WTC11 (cell line): Measurements from ENCODE around the gene CHRM1. TPM values are rescaled to one million over a fixed set of nuclear protein-coding genes. Genes with fewer than 3 reads are reported as not detected.

ENCODE experiments used
- ATAC-seq: fragments of 200-7000 bp; cut with Tn5 transposase; 2 replicates; pipeline ENCODE4 v1.10.0; 2021; ENCODE audit warnings: mild to moderate bottlenecking, moderate library complexity
- CTCF ChIA-PET: fragments of 300-600 bp; sonication (Branson Sonifier 250); formaldehyde crosslinking; loops from one replicate; lab custom pipeline; 2021; ENCODE audit warnings: antibody characterized with exemption; lab: Charles Lee
- POLR2A ChIA-PET: fragments of 350-600 bp; sonication (Branson Sonifier 250); formaldehyde crosslinking; loops from one replicate; lab custom pipeline; 2021; ENCODE audit warnings: antibody characterized with exemption; lab: Charles Lee
- DNase-seq: peaks from one replicate; pipeline ENCODE4 v3.0.0; 2021; ENCODE audit warnings: low spot score
- H3K27ac Mint-ChIP-seq: 2 replicates; pipeline ENCODE4 v1.8.0; 2021; ENCODE audit warnings: mixed read lengths
- H3K27me3 Mint-ChIP-seq: 2 replicates; pipeline ENCODE4 v1.8.0; 2021; ENCODE audit warnings: low read depth, mild to moderate bottlenecking, moderate library complexity, mixed read lengths
- H3K36me3 Mint-ChIP-seq: 2 replicates; pipeline ENCODE4 v1.8.0; 2021; ENCODE audit warnings: mixed read lengths
- H3K4me1 Mint-ChIP-seq: 2 replicates; pipeline ENCODE4 v1.8.0; 2022; ENCODE audit warnings: mixed read lengths
- H3K4me3 Mint-ChIP-seq: 2 replicates; pipeline ENCODE4 v1.8.0; 2021; ENCODE audit warnings: mild to moderate bottlenecking, moderate library complexity, mixed read lengths
- H3K9me3 Mint-ChIP-seq: 2 replicates; pipeline ENCODE4 v1.8.0; 2021; ENCODE audit warnings: mixed read lengths
- HMGA2 ChIP-seq: fragments of 250-450 bp; sonication (Bioruptor Pico); IDR thresholded peaks from 2 replicates; pipeline ENCODE4 v1.4.0; 2021; ENCODE audit warnings: mild to moderate bottlenecking, moderate library complexity
- JAZF1 ChIP-seq: fragments of 250-450 bp; sonication (Bioruptor Pico); IDR thresholded peaks from 2 replicates; pipeline ENCODE4 v1.9.0; 2021; ENCODE audit warnings: moderate library complexity, mild to moderate bottlenecking, inconsistent platforms
- MYBL2 ChIP-seq: sonication (generic); formaldehyde crosslinking; IDR thresholded peaks from 2 replicates; pipeline ENCODE4 v1.8.1; 2023; ENCODE audit warnings: mild to moderate bottlenecking, moderate library complexity, missing genetic modification reagents
- TP53 ChIP-seq: sonication (generic); formaldehyde crosslinking; IDR thresholded peaks from 2 replicates; pipeline ENCODE4 v1.8.1; 2023; ENCODE audit warnings: mild to moderate bottlenecking, missing genetic modification reagents
- total RNA-seq: library from RNA; stranded (reverse); gene quantifications from 3 replicates; pipeline ENCODE4 v1.2.3, GENCODE V29; 2021
- TF ChIP-seq, protein P1 (sequence below): sonication (generic); formaldehyde crosslinking; IDR thresholded peaks from 2 replicates; pipeline ENCODE4 v1.8.0; 2023; ENCODE audit warnings: mild to moderate bottlenecking, missing genetic modification reagents
- TF ChIP-seq, protein P2 (sequence below): sonication (generic); formaldehyde crosslinking; IDR thresholded peaks from 2 replicates; pipeline ENCODE4 v1.8.1; 2023; ENCODE audit warnings: mild to moderate bottlenecking, moderate library complexity, missing genetic modification reagents
- TF ChIP-seq, protein P3 (sequence below): sonication (generic); formaldehyde crosslinking; IDR thresholded peaks from 2 replicates; pipeline ENCODE4 v1.8.0; 2022; ENCODE audit warnings: missing genetic modification reagents
- TF ChIP-seq, protein P4 (sequence below): sonication (generic); formaldehyde crosslinking; IDR thresholded peaks from 2 replicates; pipeline ENCODE4 v1.8.1; 2022; ENCODE audit warnings: missing genetic modification reagents, borderline replicate concordance
- TF ChIP-seq, protein P5 (sequence below): sonication (generic); formaldehyde crosslinking; IDR thresholded peaks from 2 replicates; pipeline ENCODE4 v1.8.0; 2022; ENCODE audit warnings: mild to moderate bottlenecking, missing genetic modification reagents

CHRM1 gene
- total RNA-seq, 1 experiment from 2014 or later = not detected

DNA sequence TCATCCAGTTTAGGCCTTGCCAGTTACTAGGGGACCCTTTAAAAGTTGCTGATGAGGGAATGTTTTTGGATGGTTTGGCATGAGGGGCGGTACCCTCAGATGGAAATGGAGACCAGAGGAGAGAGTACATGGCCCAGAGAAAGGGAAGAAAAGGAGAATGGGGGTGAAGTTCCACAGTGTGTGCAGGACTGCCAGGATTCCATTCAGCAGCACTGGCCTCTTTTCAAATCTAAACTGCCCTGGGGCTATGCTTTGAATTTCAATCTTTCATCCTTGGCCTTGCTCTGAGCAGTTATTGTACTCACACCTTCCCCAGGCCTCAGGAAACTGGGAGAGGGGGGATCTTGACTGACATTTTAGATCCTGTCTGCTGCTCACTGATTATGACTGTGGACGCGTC lies 37.5 kb downstream of the CHRM1 start:
- Mint-ChIP-seq H3K36me3 (peaks cover 72% of the 10 kb centered on the region), H3K27ac (peak overlapping the region; percentile 100), H3K27me3 (peaks cover 3% of the 10 kb centered on the region; the same call in 1 of the 2 replicates), H3K4me1 (peaks cover 45% of the 10 kb centered on the region), H3K4me3 (peak overlapping the region; percentile 99), H3K9me3 (no peaks in the 10 kb centered on the region)
- POLR2A ChIA-PET = interaction anchor here (0.6 to 1.6 kb wide), 5 partner anchors 28 to 114 kb away, joined by 3 to 16 read pairs (median 4); partner anchors contain the start of gene WDR74
- CTCF ChIA-PET = interaction anchor here (0.8 to 2.1 kb wide), 16 partner anchors 9 to 595 kb away, joined by 3 to 11 read pairs (median 4); partner anchors contain the start of gene ZBTB3
- TF ChIP-seq, protein P1, sequence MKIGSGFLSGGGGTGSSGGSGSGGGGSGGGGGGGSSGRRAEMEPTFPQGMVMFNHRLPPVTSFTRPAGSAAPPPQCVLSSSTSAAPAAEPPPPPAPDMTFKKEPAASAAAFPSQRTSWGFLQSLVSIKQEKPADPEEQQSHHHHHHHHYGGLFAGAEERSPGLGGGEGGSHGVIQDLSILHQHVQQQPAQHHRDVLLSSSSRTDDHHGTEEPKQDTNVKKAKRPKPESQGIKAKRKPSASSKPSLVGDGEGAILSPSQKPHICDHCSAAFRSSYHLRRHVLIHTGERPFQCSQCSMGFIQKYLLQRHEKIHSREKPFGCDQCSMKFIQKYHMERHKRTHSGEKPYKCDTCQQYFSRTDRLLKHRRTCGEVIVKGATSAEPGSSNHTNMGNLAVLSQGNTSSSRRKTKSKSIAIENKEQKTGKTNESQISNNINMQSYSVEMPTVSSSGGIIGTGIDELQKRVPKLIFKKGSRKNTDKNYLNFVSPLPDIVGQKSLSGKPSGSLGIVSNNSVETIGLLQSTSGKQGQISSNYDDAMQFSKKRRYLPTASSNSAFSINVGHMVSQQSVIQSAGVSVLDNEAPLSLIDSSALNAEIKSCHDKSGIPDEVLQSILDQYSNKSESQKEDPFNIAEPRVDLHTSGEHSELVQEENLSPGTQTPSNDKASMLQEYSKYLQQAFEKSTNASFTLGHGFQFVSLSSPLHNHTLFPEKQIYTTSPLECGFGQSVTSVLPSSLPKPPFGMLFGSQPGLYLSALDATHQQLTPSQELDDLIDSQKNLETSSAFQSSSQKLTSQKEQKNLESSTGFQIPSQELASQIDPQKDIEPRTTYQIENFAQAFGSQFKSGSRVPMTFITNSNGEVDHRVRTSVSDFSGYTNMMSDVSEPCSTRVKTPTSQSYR (CRISPR knock-in tag) = no peak
- TF ChIP-seq, protein P2, sequence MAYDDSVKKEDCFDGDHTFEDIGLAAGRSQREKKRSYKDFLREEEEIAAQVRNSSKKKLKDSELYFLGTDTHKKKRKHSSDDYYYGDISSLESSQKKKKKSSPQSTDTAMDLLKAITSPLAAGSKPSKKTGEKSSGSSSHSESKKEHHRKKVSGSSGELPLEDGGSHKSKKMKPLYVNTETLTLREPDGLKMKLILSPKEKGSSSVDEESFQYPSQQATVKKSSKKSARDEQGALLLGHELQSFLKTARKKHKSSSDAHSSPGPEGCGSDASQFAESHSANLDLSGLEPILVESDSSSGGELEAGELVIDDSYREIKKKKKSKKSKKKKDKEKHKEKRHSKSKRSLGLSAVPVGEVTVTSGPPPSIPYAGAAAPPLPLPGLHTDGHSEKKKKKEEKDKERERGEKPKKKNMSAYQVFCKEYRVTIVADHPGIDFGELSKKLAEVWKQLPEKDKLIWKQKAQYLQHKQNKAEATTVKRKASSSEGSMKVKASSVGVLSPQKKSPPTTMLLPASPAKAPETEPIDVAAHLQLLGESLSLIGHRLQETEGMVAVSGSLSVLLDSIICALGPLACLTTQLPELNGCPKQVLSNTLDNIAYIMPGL = 0 out of 2 replicates have a peak, but pooled peaks have one; percentile 38
- ATAC-seq (no peak), DNase-seq (no peak)

DNA sequence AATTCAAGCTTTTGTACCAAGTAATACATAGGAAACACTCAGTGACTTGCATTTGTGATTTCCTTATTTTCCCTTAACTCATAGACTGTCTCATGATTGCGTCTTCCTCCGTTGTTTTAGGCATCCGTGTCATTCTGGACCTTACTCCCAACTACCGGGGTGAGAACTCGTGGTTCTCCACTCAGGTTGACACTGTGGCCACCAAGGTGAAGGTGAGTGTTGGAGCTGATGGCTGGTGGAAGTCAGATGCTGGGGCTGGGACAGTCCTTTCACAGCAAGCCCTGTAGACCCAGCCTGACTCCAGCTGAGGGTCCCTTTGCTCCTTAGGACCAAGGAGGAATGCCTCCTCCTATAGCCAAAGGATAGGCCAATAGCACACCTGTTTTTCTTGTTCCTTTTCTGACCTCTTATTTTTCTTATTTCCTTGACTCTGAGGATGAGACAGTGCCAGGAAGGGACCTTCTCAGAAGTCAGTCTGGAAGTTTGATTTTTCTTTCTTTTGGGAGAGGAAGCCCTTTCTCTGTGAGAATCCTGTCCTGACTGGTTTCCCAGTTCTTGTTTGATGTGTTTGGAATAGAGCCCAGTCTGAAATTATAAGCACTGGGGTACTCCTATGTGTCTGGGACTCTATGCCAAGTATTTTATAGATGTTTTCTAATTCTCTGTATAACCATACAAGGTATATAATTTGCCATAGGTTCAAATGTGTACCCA lies 38.2 kb downstream of the CHRM1 start:
- no peaks in the 10 kb centered on the region for H3K9me3 Mint-ChIP-seq
- TF ChIP-seq, protein P3, sequence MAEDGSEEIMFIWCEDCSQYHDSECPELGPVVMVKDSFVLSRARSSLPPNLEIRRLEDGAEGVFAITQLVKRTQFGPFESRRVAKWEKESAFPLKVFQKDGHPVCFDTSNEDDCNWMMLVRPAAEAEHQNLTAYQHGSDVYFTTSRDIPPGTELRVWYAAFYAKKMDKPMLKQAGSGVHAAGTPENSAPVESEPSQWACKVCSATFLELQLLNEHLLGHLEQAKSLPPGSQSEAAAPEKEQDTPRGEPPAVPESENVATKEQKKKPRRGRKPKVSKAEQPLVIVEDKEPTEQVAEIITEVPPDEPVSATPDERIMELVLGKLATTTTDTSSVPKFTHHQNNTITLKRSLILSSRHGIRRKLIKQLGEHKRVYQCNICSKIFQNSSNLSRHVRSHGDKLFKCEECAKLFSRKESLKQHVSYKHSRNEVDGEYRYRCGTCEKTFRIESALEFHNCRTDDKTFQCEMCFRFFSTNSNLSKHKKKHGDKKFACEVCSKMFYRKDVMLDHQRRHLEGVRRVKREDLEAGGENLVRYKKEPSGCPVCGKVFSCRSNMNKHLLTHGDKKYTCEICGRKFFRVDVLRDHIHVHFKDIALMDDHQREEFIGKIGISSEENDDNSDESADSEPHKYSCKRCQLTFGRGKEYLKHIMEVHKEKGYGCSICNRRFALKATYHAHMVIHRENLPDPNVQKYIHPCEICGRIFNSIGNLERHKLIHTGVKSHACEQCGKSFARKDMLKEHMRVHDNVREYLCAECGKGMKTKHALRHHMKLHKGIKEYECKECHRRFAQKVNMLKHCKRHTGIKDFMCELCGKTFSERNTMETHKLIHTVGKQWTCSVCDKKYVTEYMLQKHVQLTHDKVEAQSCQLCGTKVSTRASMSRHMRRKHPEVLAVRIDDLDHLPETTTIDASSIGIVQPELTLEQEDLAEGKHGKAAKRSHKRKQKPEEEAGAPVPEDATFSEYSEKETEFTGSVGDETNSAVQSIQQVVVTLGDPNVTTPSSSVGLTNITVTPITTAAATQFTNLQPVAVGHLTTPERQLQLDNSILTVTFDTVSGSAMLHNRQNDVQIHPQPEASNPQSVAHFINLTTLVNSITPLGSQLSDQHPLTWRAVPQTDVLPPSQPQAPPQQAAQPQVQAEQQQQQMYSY (CRISPR knock-in tag) = no peak
- TF ChIP-seq JAZF1 (CRISPR knock-in tag) (no peak), MYBL2 (CRISPR knock-in tag) (no peak), HMGA2 (CRISPR knock-in tag) (no peak)
- TF ChIP-seq, protein P4, sequence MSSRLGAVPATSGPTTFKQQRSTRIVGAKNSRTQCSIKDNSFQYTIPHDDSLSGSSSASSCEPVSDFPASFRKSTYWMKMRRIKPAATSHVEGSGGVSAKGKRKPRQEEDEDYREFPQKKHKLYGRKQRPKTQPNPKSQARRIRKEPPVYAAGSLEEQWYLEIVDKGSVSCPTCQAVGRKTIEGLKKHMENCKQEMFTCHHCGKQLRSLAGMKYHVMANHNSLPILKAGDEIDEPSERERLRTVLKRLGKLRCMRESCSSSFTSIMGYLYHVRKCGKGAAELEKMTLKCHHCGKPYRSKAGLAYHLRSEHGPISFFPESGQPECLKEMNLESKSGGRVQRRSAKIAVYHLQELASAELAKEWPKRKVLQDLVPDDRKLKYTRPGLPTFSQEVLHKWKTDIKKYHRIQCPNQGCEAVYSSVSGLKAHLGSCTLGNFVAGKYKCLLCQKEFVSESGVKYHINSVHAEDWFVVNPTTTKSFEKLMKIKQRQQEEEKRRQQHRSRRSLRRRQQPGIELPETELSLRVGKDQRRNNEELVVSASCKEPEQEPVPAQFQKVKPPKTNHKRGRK = no peak
- TF ChIP-seq, all 79 proteins: peak for 0
- CTCF ChIA-PET = interaction anchor here (1.1 to 2.1 kb wide), 2 partner anchors 12 to 23 kb away, joined by 3 to 11 read pairs; no protein-coding TSS in a partner anchor
- peaks cover 3% of the 10 kb centered on the region; the same call in 1 of the 2 replicates for H3K27me3 Mint-ChIP-seq
- ATAC-seq (no peak), DNase-seq (no peak)
- peak overlapping the region; percentile 100 for H3K27ac Mint-ChIP-seq
- POLR2A ChIA-PET = interaction anchor here (0.6 to 3.8 kb wide), 5 partner anchors 9 to 97 kb away, joined by 3 to 44 read pairs (median 3); partner anchors contain the start of genes STX5 and TEX54
- H3K4me3 Mint-ChIP-seq = peak overlapping the region; percentile 99
- H3K4me1 Mint-ChIP-seq = peaks cover 45% of the 10 kb centered on the region
- peaks cover 69% of the 10 kb centered on the region for H3K36me3 Mint-ChIP-seq

DNA sequence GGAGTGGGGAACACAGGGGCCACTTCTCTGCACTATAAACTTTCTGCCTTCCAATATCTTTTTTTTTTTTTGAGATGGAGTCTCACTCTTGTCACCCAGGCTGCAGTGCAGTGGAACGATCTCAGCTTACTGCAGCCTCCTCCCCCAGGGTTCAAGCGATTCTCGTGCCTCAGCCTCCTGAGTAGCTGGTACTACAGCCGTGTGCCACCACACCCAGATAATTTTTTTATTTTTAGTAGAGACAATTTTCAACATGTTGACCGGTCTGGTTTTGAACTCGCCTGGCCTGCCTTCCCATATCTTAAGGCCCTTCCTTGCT lies 38.8 kb downstream of the CHRM1 start:
- peaks cover 69% of the 10 kb centered on the region for H3K36me3 Mint-ChIP-seq
- ChIA-PET CTCF (interaction anchor here (1.1 to 1.7 kb wide), 2 partner anchors 13 to 24 kb away, joined by 3 to 8 read pairs; no protein-coding TSS in a partner anchor), POLR2A (interaction anchor here (0.6 to 3.8 kb wide), 5 partner anchors 9 to 50 kb away, joined by 3 to 44 read pairs (median 4); partner anchors contain the start of genes STX5 and TEX54)
- peaks cover 47% of the 10 kb centered on the region for H3K4me1 Mint-ChIP-seq
- no peaks in the 10 kb centered on the region for H3K9me3 Mint-ChIP-seq
- DNase-seq = no peak
- ATAC-seq = no peak
- H3K27me3 Mint-ChIP-seq = peaks cover 3% of the 10 kb centered on the region; the same call in 1 of the 2 replicates
- H3K27ac Mint-ChIP-seq = peak overlapping the region; percentile 100
- peak overlapping the region; percentile 99 for H3K4me3 Mint-ChIP-seq
- TF ChIP-seq, protein P5, sequence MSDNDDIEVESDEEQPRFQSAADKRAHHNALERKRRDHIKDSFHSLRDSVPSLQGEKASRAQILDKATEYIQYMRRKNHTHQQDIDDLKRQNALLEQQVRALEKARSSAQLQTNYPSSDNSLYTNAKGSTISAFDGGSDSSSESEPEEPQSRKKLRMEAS (CRISPR knock-in tag) = no peak
- TF ChIP-seq TP53 (CRISPR knock-in tag) = no peak
